NCI-H2171 treated with DMSO at 0.1 percent for 48 hours (cell line): Measurements from ENCODE around the gene ZNF324B.
"Not testable (repeated sequence)": the region's sequence is repeated elsewhere in the genome, so short reads cannot be mapped to it uniquely, and the experiment has no call there.

Source experiments
- DNase-seq: peaks from one replicate; lab custom pipeline; 2025; lab: John Stamatoyannopoulos, UW

The ZNF324B gene

GRCh38 chr19:58480481-58480830 lies 29.0 kb downstream of the ZNF324B start:
- no peak for DNase-seq

GRCh38 chr19:58480831-58481230 lies 29.4 kb downstream of the ZNF324B start:
- no peak for DNase-seq

GRCh38 chr19:58482372-58482771 lies 30.9 kb downstream of the ZNF324B start:
- DNase-seq = no peak

- DNase-seq = no peak
These were observed 32.4 kb downstream of the ZNF324B start for GRCh38 chr19:58483776-58484175.

GRCh38 chr19:58484349-58484748 lies 32.9 kb downstream of the ZNF324B start:
- DNase-seq = not testable (repeated sequence)

GRCh38 chr19:58491393-58491792 lies 40.0 kb downstream of the ZNF324B start:
- no peak for DNase-seq

GRCh38 chr19:58492265-58492664 lies 40.8 kb downstream of the ZNF324B start:
- DNase-seq = no peak

GRCh38 chr19:58497634-58498170 lies 46.3 kb downstream of the ZNF324B start:
- no peak for DNase-seq

GRCh38 chr19:58498316-58499020 lies 47.0 kb downstream of the ZNF324B start:
- DNase-seq = no peak

GRCh38 chr19:58499021-58499927 lies 47.9 kb downstream of the ZNF324B start:
- DNase-seq = peak; percentile 98

- no peak for DNase-seq
These were observed 48.8 kb downstream of the ZNF324B start for GRCh38 chr19:58500242-58500641.
